Effector memory CD4-positive, alpha-beta T cell (primary cell): ENCODE measurements around the gene ANXA4.
"Not testable (repeated sequence)": the region's sequence is repeated elsewhere in the genome, so short reads cannot be mapped to it uniquely, and the experiment has no call there.

Experiments used
- DNase-seq, 3 donors: peaks; one replicate each; pipeline ENCODE4 v3.0.0-alpha.2; 2020
- H3K27ac ChIP-seq: 2 replicates; pipeline ENCODE4 v1.7.0; 2013; ENCODE audit warnings: mild to moderate bottlenecking, low read length, moderate library complexity; ENCODE audit not compliant: insufficient read depth, poor library complexity, severe bottlenecking
- H3K27me3 ChIP-seq: replicated peaks from 2 replicates; pipeline ENCODE4 v1.7.0; 2013; ENCODE audit warnings: mild to moderate bottlenecking, low read length; ENCODE audit not compliant: insufficient read depth, control insufficient read depth, poor library complexity, severe bottlenecking
- H3K36me3 ChIP-seq: 2 replicates; pipeline ENCODE4 v1.7.0; 2013; ENCODE audit warnings: mild to moderate bottlenecking, low read length, moderate library complexity; ENCODE audit not compliant: control insufficient read depth, insufficient read depth
- H3K4me1 ChIP-seq: 2 replicates; pipeline ENCODE4 v1.7.0; 2013; ENCODE audit warnings: low read length, mild to moderate bottlenecking; ENCODE audit not compliant: control insufficient read depth, insufficient read depth, poor library complexity, severe bottlenecking
- H3K4me3 ChIP-seq: 2 replicates; pipeline ENCODE4 v1.7.0; 2013; ENCODE audit warnings: low read length, low read depth, mild to moderate bottlenecking; ENCODE audit not compliant: insufficient read depth, poor library complexity, severe bottlenecking
- H3K9me3 ChIP-seq: 2 replicates; pipeline ENCODE4 v1.7.0; 2013; ENCODE audit warnings: mild to moderate bottlenecking, low read length, moderate library complexity; ENCODE audit not compliant: control insufficient read depth

The ANXA4 gene

GRCh38 chr2:69766014-69766413 is 24.1 kb downstream of the ANXA4 start:
- Histone ChIP-seq H3K4me3 (no peak overlapping the region), H3K36me3 (no peaks in the 10 kb centered on the region), H3K4me1 (peaks cover 4% of the 10 kb centered on the region), H3K27ac (no peak overlapping the region), H3K9me3 (no peaks in the 10 kb centered on the region), H3K27me3 (no peaks in the 10 kb centered on the region)
- DNase-seq, result no peak

DNA sequence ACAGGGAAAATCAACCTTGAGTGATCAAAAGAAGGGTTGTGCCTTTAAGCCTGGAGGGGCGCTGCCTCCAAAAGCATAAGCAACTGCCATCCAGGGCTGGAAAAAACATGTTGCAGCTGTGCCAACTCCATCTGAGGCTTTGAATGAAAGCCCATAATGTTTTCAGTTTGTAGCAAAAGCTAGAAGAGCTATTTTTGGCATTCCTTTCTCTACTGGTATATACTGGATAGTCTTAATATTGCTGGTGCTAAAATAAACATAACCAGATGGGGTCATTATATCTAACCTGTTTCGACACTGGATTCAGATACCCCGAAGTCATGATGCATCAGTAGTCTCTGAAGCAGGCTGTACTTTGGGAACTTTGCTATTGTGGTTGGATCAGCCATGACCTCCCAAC is 25.1 kb downstream of the ANXA4 start:
- Histone ChIP-seq H3K9me3 (no peaks in the 10 kb centered on the region), H3K27me3 (no peaks in the 10 kb centered on the region), H3K27ac (no peak overlapping the region), H3K4me3 (no peak overlapping the region), H3K4me1 (peaks cover 4% of the 10 kb centered on the region), H3K36me3 (no peaks in the 10 kb centered on the region)
- no peak for DNase-seq

DNA sequence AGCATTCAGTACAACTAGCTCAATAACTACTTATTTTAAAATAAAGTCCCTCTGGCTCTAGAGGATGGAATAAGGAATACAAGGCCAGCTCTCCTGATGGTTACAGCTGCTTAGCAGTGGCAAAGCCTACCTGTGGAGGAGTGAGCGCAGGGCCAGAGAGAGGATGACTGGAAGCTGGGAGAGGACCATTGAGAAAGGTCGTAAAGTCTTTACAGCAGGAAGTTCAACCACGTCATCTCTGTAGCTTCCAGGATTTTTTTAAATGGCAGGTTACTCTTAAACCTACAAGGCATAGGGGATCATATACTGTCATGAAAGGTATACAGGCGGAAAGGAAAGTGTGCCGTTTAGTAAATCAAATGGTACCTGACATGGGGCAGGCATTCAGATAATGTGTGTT is 26.3 kb downstream of the ANXA4 start:
- H3K27me3 ChIP-seq, result no peaks in the 10 kb centered on the region
- no peak overlapping the region for H3K4me3 ChIP-seq
- no peak overlapping the region for H3K27ac ChIP-seq
- H3K36me3 ChIP-seq, result no peaks in the 10 kb centered on the region
- no peaks in the 10 kb centered on the region for H3K9me3 ChIP-seq
- H3K4me1 ChIP-seq, result peaks cover 4% of the 10 kb centered on the region
- DNase-seq, result no peak

DNA sequence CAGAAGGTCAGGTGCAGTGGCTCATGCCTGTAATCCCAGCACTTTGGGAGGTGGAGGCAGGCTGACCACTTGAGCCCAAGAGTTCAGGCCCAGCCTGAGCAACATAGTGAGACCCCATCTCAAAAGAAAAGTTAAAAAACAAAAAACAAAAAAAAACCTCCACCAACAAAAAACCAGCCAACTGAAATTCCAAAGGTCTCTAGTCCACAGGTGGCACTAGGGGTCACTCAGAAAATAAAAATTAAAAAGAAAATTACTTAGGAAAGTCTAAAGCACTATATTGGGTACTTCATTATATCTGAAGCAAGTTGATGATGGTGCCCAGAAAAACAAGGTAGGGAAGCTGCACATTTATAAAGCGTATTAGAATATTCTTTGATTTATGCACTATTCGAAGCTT is 26.9 kb downstream of the ANXA4 start:
- Histone ChIP-seq H3K9me3 (no peaks in the 10 kb centered on the region), H3K4me1 (peaks cover 4% of the 10 kb centered on the region), H3K4me3 (no peak overlapping the region), H3K27ac (no peak overlapping the region), H3K36me3 (no peaks in the 10 kb centered on the region), H3K27me3 (no peaks in the 10 kb centered on the region)
- DNase-seq, result no peak

DNA sequence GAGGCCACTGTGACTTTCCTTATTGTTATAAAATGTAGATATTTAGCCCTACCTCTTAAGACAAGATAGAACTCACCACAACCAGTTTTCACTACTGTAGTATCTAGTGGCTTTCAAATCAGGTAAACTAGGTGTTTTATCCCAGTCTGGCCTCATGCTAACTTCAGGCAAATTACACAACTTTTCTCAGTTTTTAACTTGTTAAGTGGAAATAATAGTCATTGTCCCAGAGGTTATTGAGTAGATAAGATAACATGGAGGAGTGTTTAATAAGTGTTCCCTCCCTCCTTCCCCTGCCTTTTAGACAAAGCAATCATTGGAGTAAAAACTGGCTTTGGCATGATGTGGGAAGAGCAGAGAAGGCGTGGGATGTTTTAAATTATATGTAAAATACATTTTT is 27.3 kb downstream of the ANXA4 start:
- Histone ChIP-seq H3K4me1 (peaks cover 4% of the 10 kb centered on the region), H3K4me3 (no peak overlapping the region), H3K27ac (no peak overlapping the region), H3K36me3 (no peaks in the 10 kb centered on the region), H3K9me3 (no peaks in the 10 kb centered on the region), H3K27me3 (no peaks in the 10 kb centered on the region)
- DNase-seq, result no peak

DNA sequence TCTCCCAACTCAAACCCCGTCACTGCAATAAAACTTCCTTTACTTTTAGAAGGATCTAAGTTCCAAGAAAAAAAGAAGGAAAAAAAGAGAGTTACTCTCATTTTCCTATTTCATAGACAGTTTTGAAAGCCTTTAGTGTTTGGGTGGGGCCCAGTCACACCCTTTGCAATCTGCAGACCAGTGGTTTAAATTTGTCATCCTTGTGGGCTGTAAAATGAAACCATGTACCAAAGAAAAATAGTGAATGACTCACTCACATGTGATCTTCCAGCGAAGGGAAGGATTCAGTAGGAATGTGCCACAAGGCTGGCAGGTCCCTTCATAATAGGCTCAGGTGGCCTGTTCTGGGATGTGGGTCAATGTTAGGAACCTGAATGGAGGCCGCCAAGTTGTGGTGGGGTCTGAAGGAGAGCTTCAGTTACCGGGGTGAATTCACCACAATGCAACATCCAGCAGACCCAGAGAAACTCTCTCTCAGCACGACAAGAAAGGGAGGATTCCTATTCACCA is 28.3 kb downstream of the ANXA4 start:
- no peaks in the 10 kb centered on the region for H3K9me3 ChIP-seq
- H3K4me1 ChIP-seq, result peaks cover 12% of the 10 kb centered on the region
- H3K27ac ChIP-seq, result no peak overlapping the region
- H3K36me3 ChIP-seq, result no peaks in the 10 kb centered on the region
- H3K4me3 ChIP-seq, result no peak overlapping the region
- H3K27me3 ChIP-seq, result no peaks in the 10 kb centered on the region
- DNase-seq, result no peak

GRCh38 chr2:69770747-69771146 is 28.8 kb downstream of the ANXA4 start:
- H3K27ac ChIP-seq, result no peak overlapping the region
- no peak for DNase-seq

GRCh38 chr2:69771461-69771860 is 29.5 kb downstream of the ANXA4 start:
- Histone ChIP-seq H3K4me3 (no peak overlapping the region), H3K9me3 (no peaks in the 10 kb centered on the region), H3K27me3 (no peaks in the 10 kb centered on the region), H3K4me1 (peaks cover 13% of the 10 kb centered on the region), H3K27ac (no peak overlapping the region), H3K36me3 (no peaks in the 10 kb centered on the region)
- no peak for DNase-seq

More at GRCh38 chr2:69770747-69771146, 28.8 kb downstream of the ANXA4 start:
- Histone ChIP-seq H3K27me3 (no peaks in the 10 kb centered on the region), H3K4me1 (peaks cover 13% of the 10 kb centered on the region), H3K9me3 (no peaks in the 10 kb centered on the region), H3K4me3 (no peak overlapping the region), H3K36me3 (no peaks in the 10 kb centered on the region)

- Histone ChIP-seq H3K27ac (no peak overlapping the region), H3K36me3 (no peaks in the 10 kb centered on the region), H3K9me3 (no peaks in the 10 kb centered on the region), H3K4me1 (peaks cover 13% of the 10 kb centered on the region), H3K4me3 (no peak overlapping the region), H3K27me3 (no peaks in the 10 kb centered on the region)
- no peak for DNase-seq
Measured at GRCh38 chr2:69773206-69773605, 31.3 kb downstream of the ANXA4 start.

- H3K4me3 ChIP-seq, H3K36me3 ChIP-seq, DNase-seq, H3K9me3 ChIP-seq, H3K27ac ChIP-seq, H3K27me3 ChIP-seq: not testable (repeated sequence)
- peaks cover 13% of the 10 kb centered on the region for H3K4me1 ChIP-seq
Measured at GRCh38 chr2:69774258-69774983, 32.5 kb downstream of the ANXA4 start.
